Measurements from ENCODE around the gene ERVH48-1.
"Not testable (repeated sequence)": the region's sequence is repeated elsewhere in the genome, so short reads cannot be mapped to it uniquely, and the experiment has no call there.

Gene ERVH48-1

GRCh38 chr21:42925114-42925926 lies at the start of gene ERVH48-1:
Gene ERVH48-1 (minus strand): TSS chr21:42925630. CDS start chr21:42919006, 6,624 bp downstream.
- no peak for ATAC-seq
- DNase-seq = no peak

GRCh38 chr21:42973991-42974831 lies 48.8 kb upstream of the ERVH48-1 start, which contains the start of gene PKNOX1:
Gene PKNOX1 (plus strand): TSS chr21:42974562. CDS start chr21:43004382, 29,820 bp downstream.
- ATAC-seq = peak; percentile 92
- DNase-seq = peak; percentile 99

GRCh38 chr21:42973309-42973990 lies 48.0 kb upstream of the ERVH48-1 start:
- no peak for DNase-seq
- no peak for ATAC-seq

GRCh38 chr21:42971897-42972275 lies 46.5 kb upstream of the ERVH48-1 start:
- DNase-seq (no peak), ATAC-seq (no peak)

- ATAC-seq (no peak), DNase-seq (no peak)
Observed at GRCh38 chr21:42970946-42971653, 45.7 kb upstream of the ERVH48-1 start.

- ATAC-seq (no peak), DNase-seq (no peak)
Observed at GRCh38 chr21:42969193-42969600, 43.8 kb upstream of the ERVH48-1 start.

- not testable (repeated sequence) for DNase-seq, ATAC-seq
Observed at GRCh38 chr21:42967616-42968015, 42.2 kb upstream of the ERVH48-1 start.

GRCh38 chr21:42965211-42965560 lies 39.8 kb upstream of the ERVH48-1 start:
- no peak for ATAC-seq
- no peak for DNase-seq

- ATAC-seq (no peak), DNase-seq (no peak)
Observed at GRCh38 chr21:42964546-42965210, 39.2 kb upstream of the ERVH48-1 start.

- ATAC-seq (no peak), DNase-seq (no peak)
Observed at GRCh38 chr21:42964086-42964485, 38.7 kb upstream of the ERVH48-1 start.

GRCh38 chr21:42962380-42963007 lies 37.1 kb upstream of the ERVH48-1 start:
- ATAC-seq = no peak

GRCh38 chr21:42959728-42960127 lies 34.3 kb upstream of the ERVH48-1 start:
- ATAC-seq (no peak), DNase-seq (no peak)

More at GRCh38 chr21:42962380-42963007, 37.1 kb upstream of the ERVH48-1 start:
- no peak for DNase-seq

- not testable (repeated sequence) for ATAC-seq
Observed at GRCh38 chr21:42958122-42958521, 32.7 kb upstream of the ERVH48-1 start.

GRCh38 chr21:42956824-42957630 lies 31.6 kb upstream of the ERVH48-1 start:
- ATAC-seq (peak; percentile 100), DNase-seq (no peak)

More at GRCh38 chr21:42958122-42958521, 32.7 kb upstream of the ERVH48-1 start:
- DNase-seq = not testable (repeated sequence)

GRCh38 chr21:42951193-42951592 lies 25.8 kb upstream of the ERVH48-1 start:
- not testable (repeated sequence) for DNase-seq, ATAC-seq

GRCh38 chr21:42949094-42949755 lies 23.8 kb upstream of the ERVH48-1 start:
- DNase-seq = not testable (repeated sequence)

GRCh38 chr21:42942244-42942643 lies 16.8 kb upstream of the ERVH48-1 start:
- no peak for ATAC-seq

More at GRCh38 chr21:42949094-42949755, 23.8 kb upstream of the ERVH48-1 start:
- not testable (repeated sequence) for ATAC-seq

GRCh38 chr21:42941696-42942085 lies 16.3 kb upstream of the ERVH48-1 start:
- DNase-seq = no peak
- no peak for ATAC-seq

More at GRCh38 chr21:42942244-42942643, 16.8 kb upstream of the ERVH48-1 start:
- no peak for DNase-seq

Measured in stimulated activated naive CD8-positive, alpha-beta T cell treated with anti-CD3 and anti-CD28 coated beads, Interleukin-15, Interleukin-2, amounts not matched to agents 100 U/mL and 50 U/mL, for 24 hours (primary cell).